Cardiac muscle cell (in vitro differentiated cells and primary cell): ENCODE measurements around the gene NEK7. TPM values are rescaled to one million over a fixed set of nuclear protein-coding genes. Genes with fewer than 3 reads are reported as not detected.

Source experiments
- DNase-seq, 2 donors: peaks; one replicate each; pipeline versions ENCODE4 v3.0.0 to v3.0.0-alpha.2; 2010 to 2017; ENCODE audit warnings: low read depth in 1 of 2, low spot score in 1 of 2
- H3K27ac ChIP-seq: fragments of 200-600 bp; sonication (generic); 2 replicates; pipeline ENCODE4 v1.5.1; 2016
- H3K27me3 ChIP-seq: fragments of 200-600 bp; sonication (generic); 2 replicates; pipeline ENCODE4 v1.6.0; 2016; ENCODE audit warnings: control low read depth
- H3K36me3 ChIP-seq: fragments of 200-600 bp; sonication (generic); 2 replicates; pipeline ENCODE4 v1.5.1; 2016; ENCODE audit warnings: control low read depth
- H3K4me1 ChIP-seq: fragments of 200-600 bp; sonication (generic); 2 replicates; pipeline ENCODE4 v1.8.1; 2017; ENCODE audit warnings: low read depth, mild to moderate bottlenecking, mixed run types
- H3K4me3 ChIP-seq: fragments of 200-600 bp; sonication (generic); 2 replicates; pipeline ENCODE4 v1.5.1; 2016; ENCODE audit warnings: mild to moderate bottlenecking
- H3K9me3 ChIP-seq: fragments of 200-600 bp; sonication (generic); 2 replicates; pipeline ENCODE4 v1.5.1; 2017; ENCODE audit warnings: low read depth, mild to moderate bottlenecking, control low read depth
- polyA plus RNA-seq: library from polyadenylated mRNA; unstranded; fragments of >200 nt; fragmentation: Nextera tagmentation; extraction: Ambion mirVana; gene quantifications from 2 replicates; pipeline ENCODE4 v1.2.1, GENCODE V29; 2016
- total RNA-seq: library from RNA; depleted of rRNA; stranded (reverse); fragments of >200 nt; gene quantifications from 2 replicates; pipeline ENCODE4 v1.2.3, GENCODE V29; 2016
- TF ChIP-seq, protein P1 (sequence below): IDR thresholded peaks from 2 replicates; pipeline ENCODE4 v1.5.1; 2012; ENCODE audit warnings: low read depth, mild to moderate bottlenecking, low read length

Gene NEK7
- total and polyA plus RNA-seq, 2 experiments from 2014 or later = 46.1 to 63.1 TPM

DNA sequence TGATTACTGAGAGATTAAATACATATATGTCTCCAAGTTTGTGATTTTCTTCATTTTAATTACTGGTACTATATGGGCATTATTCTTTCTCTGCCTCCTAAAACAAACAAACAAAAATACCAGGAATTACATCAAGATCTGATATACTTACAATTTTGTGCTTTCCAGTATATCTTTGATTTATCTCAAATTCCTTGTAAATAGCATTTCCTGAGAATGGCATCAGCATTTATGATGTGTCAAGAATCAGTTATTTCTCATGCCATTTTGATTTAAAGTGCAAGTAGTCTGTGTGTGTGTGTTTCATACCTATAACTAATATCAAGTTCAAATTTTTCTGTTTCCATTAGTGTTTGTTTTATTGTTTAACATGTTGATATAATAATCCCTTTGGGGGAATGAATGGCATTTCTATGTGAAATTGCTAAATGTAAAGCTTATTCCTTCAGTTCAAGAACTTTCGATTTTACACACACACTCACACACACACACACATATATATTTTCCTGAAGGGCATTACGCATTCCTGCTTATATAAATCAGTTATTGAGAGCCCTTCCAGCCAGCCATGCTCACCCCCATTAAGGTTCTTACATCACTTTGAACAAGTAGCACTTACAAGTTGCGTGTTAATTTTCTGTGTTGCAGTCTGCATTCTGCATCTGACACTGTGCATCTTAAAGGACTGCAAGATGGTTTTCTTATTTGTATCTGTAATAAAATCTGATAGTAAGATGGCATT, 102.7 kb downstream of the NEK7 start:
- Histone ChIP-seq H3K36me3 (no peaks in the 10 kb centered on the region), H3K9me3 (no peaks in the 10 kb centered on the region), H3K4me1 (peaks cover 21% of the 10 kb centered on the region), H3K27me3 (no peaks in the 10 kb centered on the region), H3K4me3 (no peak overlapping the region), H3K27ac (peak overlapping the region; percentile 13)
- DNase-seq = no peak
- TF ChIP-seq, protein P1, sequence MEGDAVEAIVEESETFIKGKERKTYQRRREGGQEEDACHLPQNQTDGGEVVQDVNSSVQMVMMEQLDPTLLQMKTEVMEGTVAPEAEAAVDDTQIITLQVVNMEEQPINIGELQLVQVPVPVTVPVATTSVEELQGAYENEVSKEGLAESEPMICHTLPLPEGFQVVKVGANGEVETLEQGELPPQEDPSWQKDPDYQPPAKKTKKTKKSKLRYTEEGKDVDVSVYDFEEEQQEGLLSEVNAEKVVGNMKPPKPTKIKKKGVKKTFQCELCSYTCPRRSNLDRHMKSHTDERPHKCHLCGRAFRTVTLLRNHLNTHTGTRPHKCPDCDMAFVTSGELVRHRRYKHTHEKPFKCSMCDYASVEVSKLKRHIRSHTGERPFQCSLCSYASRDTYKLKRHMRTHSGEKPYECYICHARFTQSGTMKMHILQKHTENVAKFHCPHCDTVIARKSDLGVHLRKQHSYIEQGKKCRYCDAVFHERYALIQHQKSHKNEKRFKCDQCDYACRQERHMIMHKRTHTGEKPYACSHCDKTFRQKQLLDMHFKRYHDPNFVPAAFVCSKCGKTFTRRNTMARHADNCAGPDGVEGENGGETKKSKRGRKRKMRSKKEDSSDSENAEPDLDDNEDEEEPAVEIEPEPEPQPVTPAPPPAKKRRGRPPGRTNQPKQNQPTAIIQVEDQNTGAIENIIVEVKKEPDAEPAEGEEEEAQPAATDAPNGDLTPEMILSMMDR = no peak

DNA sequence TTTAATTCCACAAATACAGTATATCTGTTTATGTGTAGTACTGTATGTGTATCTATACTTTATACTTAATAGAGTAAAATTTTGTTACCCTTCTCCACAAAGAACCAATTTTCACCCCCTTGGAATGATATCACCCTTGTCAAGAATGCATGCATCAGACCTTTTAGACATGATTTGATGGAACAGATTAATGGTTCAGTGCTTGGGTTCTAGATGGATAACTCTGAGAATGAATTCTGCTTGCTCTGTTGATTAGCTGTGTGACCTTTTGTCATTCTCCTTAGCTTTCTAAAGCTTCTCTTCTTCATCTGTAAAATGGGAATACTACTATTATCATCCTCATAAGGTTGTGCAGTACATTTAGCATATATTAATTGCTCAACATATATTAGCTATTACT, 105.1 kb downstream of the NEK7 start:
- Histone ChIP-seq H3K27me3 (no peaks in the 10 kb centered on the region), H3K27ac (peak overlapping the region; percentile 31), H3K4me3 (no peak overlapping the region), H3K4me1 (peaks cover 41% of the 10 kb centered on the region), H3K36me3 (no peaks in the 10 kb centered on the region), H3K9me3 (no peaks in the 10 kb centered on the region)
- TF ChIP-seq, protein P1 = no peak
- DNase-seq = no peak

DNA sequence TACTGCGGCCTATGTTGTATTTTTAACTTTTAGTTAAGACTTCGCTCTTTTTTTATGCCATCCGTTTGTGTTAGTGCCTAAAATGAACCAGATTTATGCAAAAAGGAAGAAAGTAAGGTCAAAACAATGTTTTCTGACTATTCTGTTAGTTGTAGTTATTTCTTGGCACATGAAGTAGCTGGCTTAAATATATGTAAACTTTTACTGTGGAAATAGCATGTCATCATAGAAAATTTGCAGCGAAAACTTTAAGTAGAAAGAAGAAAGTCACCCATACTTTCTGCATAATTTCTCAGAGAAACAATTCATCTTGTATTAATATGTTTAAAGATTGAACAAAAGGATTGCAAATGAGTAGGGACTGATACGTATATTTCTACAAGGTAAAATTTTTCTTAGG, 106.4 kb downstream of the NEK7 start:
- Histone ChIP-seq H3K27ac (no peak overlapping the region), H3K4me3 (no peak overlapping the region), H3K36me3 (no peaks in the 10 kb centered on the region), H3K9me3 (no peaks in the 10 kb centered on the region), H3K27me3 (no peaks in the 10 kb centered on the region), H3K4me1 (peaks cover 41% of the 10 kb centered on the region)
- TF ChIP-seq, protein P1 = no peak
- DNase-seq = no peak

DNA sequence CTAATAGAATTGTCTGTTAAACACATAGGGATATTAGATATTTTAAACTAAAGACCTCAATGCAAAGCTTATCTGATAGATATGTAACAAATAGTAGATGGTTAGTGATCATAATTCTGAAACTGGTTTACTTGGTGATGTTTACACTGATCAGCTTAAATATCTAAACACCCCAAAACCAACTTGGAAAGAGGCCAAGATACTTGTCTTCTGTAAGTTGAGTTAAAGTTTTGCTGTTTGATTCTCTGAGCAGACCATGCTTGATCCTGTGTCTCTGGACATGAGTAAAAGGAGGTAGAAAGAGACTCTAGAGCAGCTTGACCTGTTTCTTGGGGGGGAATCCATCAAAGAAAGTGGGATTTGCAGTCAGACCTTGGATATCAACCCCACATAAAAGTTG, 107.5 kb downstream of the NEK7 start:
- Histone ChIP-seq H3K36me3 (no peaks in the 10 kb centered on the region), H3K4me3 (no peak overlapping the region), H3K4me1 (peaks cover 41% of the 10 kb centered on the region), H3K27ac (peak overlapping the region; percentile 95), H3K9me3 (no peaks in the 10 kb centered on the region), H3K27me3 (no peaks in the 10 kb centered on the region)
- TF ChIP-seq, protein P1 = no peak
- no peak for DNase-seq

DNA sequence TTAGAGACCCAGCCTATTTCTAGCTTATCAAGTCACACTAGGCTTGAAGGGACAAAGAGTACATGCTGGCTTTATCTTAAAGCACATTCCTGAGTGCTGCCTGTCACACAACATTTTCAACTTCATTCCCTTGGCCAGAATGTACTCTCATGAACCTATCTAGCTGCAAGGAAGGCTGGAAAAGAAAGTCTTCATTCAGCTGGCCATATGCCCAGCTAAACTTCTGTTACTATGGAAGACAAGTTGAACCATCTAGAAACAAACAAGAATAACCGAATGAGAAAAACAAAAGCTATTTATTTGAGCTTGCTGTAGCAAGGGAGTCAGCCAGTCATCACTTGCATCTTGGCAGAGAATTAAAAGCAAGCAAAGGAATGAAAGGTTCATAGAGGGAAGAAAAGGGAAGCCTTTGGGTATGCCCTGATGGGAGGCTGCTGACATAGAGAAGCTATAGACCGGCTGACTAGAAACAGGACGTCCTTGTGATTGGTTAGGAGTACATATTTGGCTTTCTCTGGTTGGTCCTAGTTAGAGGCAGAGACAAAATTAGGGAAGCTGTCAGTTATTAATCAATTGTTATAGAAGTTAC, 108.4 kb downstream of the NEK7 start:
- DNase-seq = peak; percentile 79 to 87
- H3K27me3 ChIP-seq = no peaks in the 10 kb centered on the region
- peaks cover 35% of the 10 kb centered on the region for H3K4me1 ChIP-seq
- H3K9me3 ChIP-seq = no peaks in the 10 kb centered on the region
- TF ChIP-seq, protein P1 = no peak
- H3K4me3 ChIP-seq = no peak overlapping the region
- no peaks in the 10 kb centered on the region for H3K36me3 ChIP-seq
- peak overlapping the region; percentile 95 for H3K27ac ChIP-seq
